Peyer's patch (tissue), 4 donors: ENCODE results near the gene FAM151B. TPM values are rescaled to one million over a fixed set of nuclear protein-coding genes. Genes with fewer than 3 reads are reported as not detected.

Experiments
- DNase-seq, 3 donors: peaks; one replicate each; pipeline ENCODE4 v3.0.0-alpha.2; 2017 to 2019
- H3K27ac ChIP-seq, 4 donors: fragments of 200-600 bp; sonication (generic); one replicate each; pipeline ENCODE4 v1.5.1; 2016 to 2019
- H3K27me3 ChIP-seq, 2 donors: fragments of 200-600 bp; sonication (generic); one replicate each; pipeline ENCODE4 v1.5.1; 2019
- H3K36me3 ChIP-seq, 3 donors: fragments of 200-600 bp; sonication (generic); one replicate each; pipeline ENCODE4 v1.5.1; 2016 to 2019
- H3K4me1 ChIP-seq, 4 donors: fragments of 200-600 bp; sonication (generic); one replicate each; pipeline ENCODE4 v1.5.1; 2016 to 2019
- H3K4me3 ChIP-seq, 4 donors: fragments of 200-600 bp; sonication (generic); 1 replicate in 3 of 4; 2 replicates in 1 of 4; pipeline ENCODE4 v1.5.1; 2016 to 2019; ENCODE audit warnings: mild to moderate bottlenecking in 1 of 4
- H3K9me3 ChIP-seq, 4 donors: fragments of 200-600 bp; sonication (generic); one replicate each; pipeline ENCODE4 v1.5.1; 2016 to 2019; ENCODE audit warnings: mild to moderate bottlenecking in 1 of 4
- POLR2A ChIP-seq, 2 donors: fragments of 450-650 bp; IDR thresholded peaks; one replicate each; pipeline ENCODE4 v1.5.1; 2017; ENCODE audit warnings: antibody characterized with exemption in 2 of 2, mild to moderate bottlenecking in 2 of 2, moderate library complexity in 2 of 2
- total RNA-seq, 4 donors: library from RNA; depleted of rRNA; stranded (reverse); fragments of >200 nt; gene quantifications; one replicate each; pipeline ENCODE4 v1.1.0, GENCODE V29; 2016
- TF ChIP-seq, protein P1 (sequence below), 6 experiments: fragments of 450-650 bp in 4 of 6; fragments of 200-600 bp in 2 of 6; sonication (generic) in 1 of 6; IDR thresholded peaks; one replicate each; pipeline ENCODE4 v1.5.1; 2017 to 2019; ENCODE audit warnings: antibody characterized with exemption in 6 of 6, mild to moderate bottlenecking in 3 of 6, moderate library complexity in 1 of 6

FAM151B gene
- total RNA-seq, 4 donors from 2014 or later, result 0.35 to 11.6 (median 2.5) TPM

DNA sequence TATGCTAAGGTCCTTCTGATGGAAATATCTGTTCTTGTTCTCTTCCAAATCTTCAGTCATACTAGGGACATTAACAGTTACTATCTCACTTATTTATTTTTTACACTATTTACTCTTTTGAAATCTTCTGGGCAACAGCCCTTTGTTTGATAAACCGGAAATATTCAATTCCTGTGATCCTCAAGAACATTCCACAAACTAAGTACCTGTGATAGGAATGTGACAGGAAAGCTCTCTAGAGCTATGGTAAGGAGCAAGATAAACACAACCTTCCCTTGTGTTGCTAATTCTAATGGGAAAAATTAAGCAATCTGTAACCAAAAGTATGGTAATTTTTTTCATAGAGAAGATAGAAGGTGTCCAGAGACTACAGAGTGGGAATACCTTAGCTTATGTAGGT lies 104.2 kb downstream of the FAM151B start:
- DNase-seq, result no peak
- TF ChIP-seq POLR2A (IDR thresholded peaks at IDR 0.05), result no peak
- TF ChIP-seq, protein P1, sequence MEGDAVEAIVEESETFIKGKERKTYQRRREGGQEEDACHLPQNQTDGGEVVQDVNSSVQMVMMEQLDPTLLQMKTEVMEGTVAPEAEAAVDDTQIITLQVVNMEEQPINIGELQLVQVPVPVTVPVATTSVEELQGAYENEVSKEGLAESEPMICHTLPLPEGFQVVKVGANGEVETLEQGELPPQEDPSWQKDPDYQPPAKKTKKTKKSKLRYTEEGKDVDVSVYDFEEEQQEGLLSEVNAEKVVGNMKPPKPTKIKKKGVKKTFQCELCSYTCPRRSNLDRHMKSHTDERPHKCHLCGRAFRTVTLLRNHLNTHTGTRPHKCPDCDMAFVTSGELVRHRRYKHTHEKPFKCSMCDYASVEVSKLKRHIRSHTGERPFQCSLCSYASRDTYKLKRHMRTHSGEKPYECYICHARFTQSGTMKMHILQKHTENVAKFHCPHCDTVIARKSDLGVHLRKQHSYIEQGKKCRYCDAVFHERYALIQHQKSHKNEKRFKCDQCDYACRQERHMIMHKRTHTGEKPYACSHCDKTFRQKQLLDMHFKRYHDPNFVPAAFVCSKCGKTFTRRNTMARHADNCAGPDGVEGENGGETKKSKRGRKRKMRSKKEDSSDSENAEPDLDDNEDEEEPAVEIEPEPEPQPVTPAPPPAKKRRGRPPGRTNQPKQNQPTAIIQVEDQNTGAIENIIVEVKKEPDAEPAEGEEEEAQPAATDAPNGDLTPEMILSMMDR (IDR thresholded peaks at IDR 0.05), result no peak
- no peaks in the 10 kb centered on the region for H3K9me3 ChIP-seq

More for the DNA sequence above, 104.2 kb downstream of the FAM151B start:
- Histone ChIP-seq H3K4me1 (no peaks in the 10 kb centered on the region), H3K27ac (no peak overlapping the region), H3K27me3 (no peaks in the 10 kb centered on the region), H3K36me3 (no peaks in the 10 kb centered on the region), H3K4me3 (no peak overlapping the region)

Other genes starting within 250 kb of the FAM151B start
- 10 to 100 TPM; 22.3 to 40.9 (median 30.3) TPM for gene SERINC5, start 232.1 kb upstream of the FAM151B start, total RNA-seq
- not detected for gene SPZ1, start 168.1 kb upstream of the FAM151B start, total RNA-seq
- 10 to 100 TPM; 18.2 to 32.2 (median 28.8) TPM for gene ZFYVE16, start 80.0 kb upstream of the FAM151B start, total RNA-seq
- not detected for gene ANKRD34B, start 82.2 kb downstream of the FAM151B start, total RNA-seq
- 10 to 100 TPM; 14.5 to 27.2 (median 21.5) TPM for gene MSH3, start 166.6 kb downstream of the FAM151B start, total RNA-seq
- 10 to 100 TPM; 19.5 to 42.6 (median 24.9) TPM for gene DHFR, start 166.9 kb downstream of the FAM151B start, total RNA-seq